Fibroblast of lung (primary cell): ENCODE results near the gene LRRTM3. TPM values are rescaled to one million over a fixed set of nuclear protein-coding genes. Genes with fewer than 3 reads are reported as not detected.

ENCODE experiments used
- DNase-seq, 2 donors: peaks; one replicate each; pipeline versions ENCODE4 v3.0.0 to v3.0.0-alpha.2; 2010; ENCODE audit warnings: low read depth in 2 of 2
- H2AFZ ChIP-seq: 2 replicates; pipeline ENCODE4 v1.5.1; 2012; ENCODE audit warnings: low read length, control low read depth, inconsistent platforms
- H3K27ac ChIP-seq: 2 replicates; pipeline ENCODE4 v1.5.1; 2011; ENCODE audit warnings: low read length, control low read depth; ENCODE audit not compliant: insufficient read depth
- H3K27me3 ChIP-seq: 2 replicates; pipeline ENCODE4 v1.5.1; 2011; ENCODE audit warnings: mild to moderate bottlenecking, low read length; ENCODE audit not compliant: control insufficient read depth, insufficient read depth
- H3K36me3 ChIP-seq: 2 replicates; pipeline ENCODE4 v1.5.1; 2011; ENCODE audit warnings: low read length; ENCODE audit not compliant: control insufficient read depth, insufficient read depth
- H3K4me1 ChIP-seq: 2 replicates; pipeline ENCODE4 v1.5.1; 2011; ENCODE audit warnings: low read length; ENCODE audit not compliant: control insufficient read depth, insufficient read depth; ENCODE audit errors: extremely low read depth
- H3K4me2 ChIP-seq: 2 replicates; pipeline ENCODE4 v1.5.1; 2011; ENCODE audit warnings: low read length, control low read depth; ENCODE audit not compliant: insufficient read depth; ENCODE audit errors: extremely low read depth
- H3K4me3 ChIP-seq, 4 experiments: fragments of 200-600 bp in 1 of 4; sonication (generic) in 1 of 4; replicated peaks in 1 of 4; 2 replicates each; pipeline ENCODE4 v1.5.1; 2011 to 2016; ENCODE audit warnings: low read length in 4 of 4, low read depth in 3 of 4, mild to moderate bottlenecking in 3 of 4, control low read depth in 2 of 4, inconsistent platforms in 1 of 4, mixed read lengths in 1 of 4; ENCODE audit not compliant: insufficient read depth in 1 of 4; ENCODE audit errors: control extremely low read depth in 1 of 4
- H3K79me2 ChIP-seq: 2 replicates; pipeline ENCODE4 v1.5.1; 2012; ENCODE audit warnings: mild to moderate bottlenecking, low read length, inconsistent platforms; ENCODE audit not compliant: control insufficient read depth, insufficient read depth
- H3K9ac ChIP-seq: 2 replicates; pipeline ENCODE4 v1.5.1; 2011; ENCODE audit warnings: mild to moderate bottlenecking, low read length, control low read depth; ENCODE audit not compliant: insufficient read depth
- H3K9me3 ChIP-seq: 2 replicates; pipeline ENCODE4 v1.5.1; 2012; ENCODE audit warnings: low read depth, low read length; ENCODE audit not compliant: control insufficient read depth, insufficient read depth
- H4K20me1 ChIP-seq: 2 replicates; pipeline ENCODE4 v1.5.1; 2011; ENCODE audit warnings: low read length; ENCODE audit not compliant: control insufficient read depth, insufficient read depth; ENCODE audit errors: extremely low read depth
- CTCF ChIP-seq, 2 donors: IDR thresholded peaks in 1 of 2; conservative IDR thresholded peaks in 1 of 2; 1 replicate in 1 of 2; 2 replicates in 1 of 2; pipeline ENCODE4 v1.5.1; 2011 to 2012; ENCODE audit warnings: low read length in 2 of 2, control low read depth in 1 of 2, inconsistent platforms in 1 of 2, low read depth in 1 of 2, mild to moderate bottlenecking in 1 of 2
- EZH2 ChIP-seq: IDR thresholded peaks from 2 replicates; pipeline ENCODE4 v1.5.1; 2012; ENCODE audit warnings: low read length, control low read depth, mild to moderate bottlenecking; ENCODE audit errors: missing control alignments
- polyA plus RNA-seq, 2 donors: library from polyadenylated mRNA; depleted of rRNA in 1 of 2; stranded (reverse) in 1 of 2; unstranded in 1 of 2; fragments of >200 nt; gene quantifications; 2 replicates each; pipeline ENCODE4 v1.2.1, GENCODE V29; 2011 to 2012; ENCODE audit warnings: missing spikeins in 1 of 2
- total RNA-seq: library from RNA; depleted of rRNA; stranded (reverse); fragments of >200 nt; gene quantifications from 2 replicates; pipeline ENCODE4 v1.2.1, GENCODE V29; 2014

The LRRTM3 gene
- total and polyA plus RNA-seq, 2 donors (not counting 1 experiment from before 2014, with no cell fraction given), result not detected

- Histone ChIP-seq H3K4me3 (no peak overlapping the region), H4K20me1 (no peaks in the 10 kb centered on the region), H3K36me3 (no peaks in the 10 kb centered on the region), H3K9me3 (no peaks in the 10 kb centered on the region), H3K27ac (no peak overlapping the region), H3K79me2 (no peaks in the 10 kb centered on the region), H3K4me1 (no peaks in the 10 kb centered on the region), H3K27me3 (no peaks in the 10 kb centered on the region), H3K9ac (no peak overlapping the region), H2AFZ (no peak overlapping the region), H3K4me2 (no peak overlapping the region)
- DNase-seq, result no peak
- TF ChIP-seq CTCF (conservative IDR thresholded peaks at IDR 0.05 in 1 of 2, IDR thresholded peaks at IDR 0.05 in 1 of 2; ENCODE audit: low read depth in 1 of 2, low read length in 2 of 2) (no peak), EZH2 (no peak)
Measured at GRCh38 chr10:66941491-66941890, 15.7 kb downstream of the LRRTM3 start.

GRCh38 chr10:66942407-66942806 is 16.6 kb downstream of the LRRTM3 start:
- Histone ChIP-seq H3K9me3 (no peaks in the 10 kb centered on the region), H3K36me3 (no peaks in the 10 kb centered on the region), H3K27ac (no peak overlapping the region), H3K4me1 (no peaks in the 10 kb centered on the region), H4K20me1 (no peaks in the 10 kb centered on the region), H3K4me3 (no peak overlapping the region), H2AFZ (no peak overlapping the region), H3K9ac (no peak overlapping the region), H3K27me3 (no peaks in the 10 kb centered on the region), H3K4me2 (no peak overlapping the region), H3K79me2 (no peaks in the 10 kb centered on the region)
- no peak for DNase-seq
- no peak for TF ChIP-seq CTCF (conservative IDR thresholded peaks at IDR 0.05 in 1 of 2, IDR thresholded peaks at IDR 0.05 in 1 of 2; ENCODE audit: low read depth in 1 of 2, low read length in 2 of 2)
- TF ChIP-seq EZH2, result no peak

GRCh38 chr10:66943590-66943989 is 17.8 kb downstream of the LRRTM3 start:
- no peak for DNase-seq
- no peaks in the 10 kb centered on the region for H3K4me1 ChIP-seq
- no peak overlapping the region for H2AFZ ChIP-seq
- H4K20me1 ChIP-seq, result no peaks in the 10 kb centered on the region
- H3K4me3 ChIP-seq, result no peak overlapping the region
- no peaks in the 10 kb centered on the region for H3K36me3 ChIP-seq
- TF ChIP-seq CTCF (conservative IDR thresholded peaks at IDR 0.05 in 1 of 2, IDR thresholded peaks at IDR 0.05 in 1 of 2; ENCODE audit: low read depth in 1 of 2, low read length in 2 of 2) (no peak), EZH2 (no peak)
- no peaks in the 10 kb centered on the region for H3K27me3 ChIP-seq
- H3K27ac ChIP-seq, result no peak overlapping the region
- H3K4me2 ChIP-seq, result no peak overlapping the region
- no peaks in the 10 kb centered on the region for H3K79me2 ChIP-seq
- H3K9me3 ChIP-seq, result no peaks in the 10 kb centered on the region
- H3K9ac ChIP-seq, result no peak overlapping the region
